Stimulated activated CD4-positive, alpha-beta T cell treated with anti-CD3 and anti-CD28 coated beads, Interleukin-4, amount 100 ng/mL, for 1 hour (primary cell): ENCODE results near the gene WDR1.

Source experiments
- DNase-seq: peaks from one replicate; pipeline ENCODE4 v3.0.0-alpha.2; 2020

The WDR1 gene

DNA sequence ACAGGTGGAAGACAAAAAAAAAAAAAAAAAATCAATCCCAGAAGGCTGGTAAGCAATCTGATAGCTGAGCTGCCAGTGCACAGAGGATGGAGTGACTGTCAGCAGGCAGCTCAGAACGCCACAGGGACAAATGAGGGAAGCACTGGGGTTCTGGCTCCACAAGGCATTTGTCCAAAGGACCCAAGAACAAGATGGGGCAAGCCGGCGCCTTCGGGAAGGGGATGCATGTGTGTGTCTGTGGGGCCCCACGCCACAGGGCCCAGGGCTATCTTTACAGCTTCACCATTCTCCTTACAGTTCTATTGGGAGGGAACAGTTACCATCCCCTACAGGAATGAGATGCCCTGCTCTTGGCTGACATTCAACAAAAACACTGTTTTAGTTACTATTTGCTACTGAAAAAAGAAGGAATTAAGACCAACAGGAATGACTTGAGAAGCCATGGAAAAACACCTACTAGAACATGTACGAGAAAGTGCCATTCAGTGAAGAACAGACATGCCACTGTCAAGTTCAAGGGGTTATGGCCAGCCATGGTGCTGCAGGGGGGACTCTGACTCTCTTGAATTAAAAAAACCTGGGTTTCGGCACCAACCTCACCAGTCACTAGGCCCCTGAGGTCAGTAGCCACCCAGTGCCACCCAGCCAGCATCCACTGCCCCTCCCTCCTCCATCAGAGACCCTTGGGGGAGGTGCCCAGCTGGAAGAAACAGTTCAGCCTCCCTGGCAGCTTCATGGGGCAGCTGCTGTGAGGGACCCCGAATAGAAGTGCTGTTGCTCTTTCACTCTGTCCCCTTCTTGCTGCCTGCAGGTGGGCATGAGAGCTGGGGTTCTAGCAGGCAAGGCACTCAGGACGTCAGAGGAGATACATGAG lies 18.5 kb downstream of the WDR1 start:
- no peak for DNase-seq

DNA sequence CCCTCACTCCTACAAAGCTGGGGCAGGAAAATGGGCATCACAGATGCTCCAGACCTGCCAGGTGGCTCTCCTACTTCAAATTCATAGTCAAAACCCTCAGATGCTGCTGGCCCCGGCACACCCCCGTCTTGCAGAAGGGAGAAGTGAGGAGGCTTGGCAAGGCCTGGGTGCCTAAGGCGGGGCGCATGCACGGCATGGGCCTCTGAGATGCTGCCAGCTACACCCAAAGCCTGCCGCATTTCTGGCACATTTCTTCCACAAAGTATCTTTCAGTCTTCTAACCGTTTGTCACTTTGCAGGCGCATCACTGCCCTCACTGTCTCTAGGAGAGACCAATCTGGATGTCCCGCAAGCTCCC lies 19.6 kb downstream of the WDR1 start:
- DNase-seq, result no peak

GRCh38 chr4:10096201-10096977 lies 20.2 kb downstream of the WDR1 start:
- peak; percentile 80 for DNase-seq

DNA sequence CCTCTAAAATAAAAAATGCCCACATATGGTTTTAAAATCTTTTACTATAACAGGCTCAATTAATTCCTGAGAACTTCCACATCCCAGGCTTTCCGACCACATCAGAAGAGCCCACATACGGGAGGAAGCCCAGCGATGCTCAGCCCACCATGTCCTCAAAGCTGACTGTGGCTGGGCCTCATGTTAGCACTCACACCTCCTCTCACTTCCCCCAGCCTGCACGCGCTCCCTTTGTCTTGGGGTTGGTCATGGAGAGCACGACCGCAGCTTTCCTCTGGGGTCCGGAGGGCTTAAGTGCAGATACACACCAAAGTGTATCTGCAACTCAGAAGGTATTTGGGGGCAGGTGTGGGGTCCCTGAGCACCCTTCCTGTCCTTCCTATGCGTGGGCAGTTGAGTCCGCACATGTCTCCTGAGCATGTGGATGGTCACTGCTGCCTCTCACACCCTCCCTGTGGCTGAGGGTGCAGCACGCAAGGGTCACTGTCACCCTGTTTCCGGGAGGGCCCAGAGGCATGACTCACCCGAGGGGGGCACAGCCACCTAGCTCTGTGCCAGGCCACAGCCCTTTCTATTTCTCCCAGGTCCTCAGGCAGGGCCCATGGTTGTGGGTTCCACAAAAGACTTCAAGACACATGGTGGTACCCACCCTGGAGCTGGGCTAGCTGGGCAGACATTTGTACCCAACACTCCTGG lies 21.2 kb downstream of the WDR1 start:
- no peak for DNase-seq

DNA sequence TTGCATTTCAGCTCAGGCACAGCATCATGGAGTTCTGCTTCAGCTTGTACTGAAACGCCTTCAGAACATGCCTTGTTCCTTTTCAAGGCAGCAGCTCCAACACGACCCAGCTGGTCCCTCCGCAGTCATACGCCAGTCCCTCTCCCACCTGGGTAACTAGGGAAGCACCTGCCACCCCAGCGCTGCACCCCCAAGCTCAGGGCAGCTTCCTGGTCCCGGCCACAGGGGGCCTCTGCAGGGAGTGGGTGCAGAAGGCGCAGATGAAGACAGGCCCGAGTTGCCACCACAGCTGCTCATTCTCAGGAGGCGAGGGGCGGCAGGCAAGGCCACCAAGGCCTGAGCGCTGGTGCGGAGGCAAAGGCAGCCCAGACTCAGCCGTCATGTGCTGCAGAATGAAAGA lies 21.8 kb downstream of the WDR1 start:
- DNase-seq, result no peak

DNA sequence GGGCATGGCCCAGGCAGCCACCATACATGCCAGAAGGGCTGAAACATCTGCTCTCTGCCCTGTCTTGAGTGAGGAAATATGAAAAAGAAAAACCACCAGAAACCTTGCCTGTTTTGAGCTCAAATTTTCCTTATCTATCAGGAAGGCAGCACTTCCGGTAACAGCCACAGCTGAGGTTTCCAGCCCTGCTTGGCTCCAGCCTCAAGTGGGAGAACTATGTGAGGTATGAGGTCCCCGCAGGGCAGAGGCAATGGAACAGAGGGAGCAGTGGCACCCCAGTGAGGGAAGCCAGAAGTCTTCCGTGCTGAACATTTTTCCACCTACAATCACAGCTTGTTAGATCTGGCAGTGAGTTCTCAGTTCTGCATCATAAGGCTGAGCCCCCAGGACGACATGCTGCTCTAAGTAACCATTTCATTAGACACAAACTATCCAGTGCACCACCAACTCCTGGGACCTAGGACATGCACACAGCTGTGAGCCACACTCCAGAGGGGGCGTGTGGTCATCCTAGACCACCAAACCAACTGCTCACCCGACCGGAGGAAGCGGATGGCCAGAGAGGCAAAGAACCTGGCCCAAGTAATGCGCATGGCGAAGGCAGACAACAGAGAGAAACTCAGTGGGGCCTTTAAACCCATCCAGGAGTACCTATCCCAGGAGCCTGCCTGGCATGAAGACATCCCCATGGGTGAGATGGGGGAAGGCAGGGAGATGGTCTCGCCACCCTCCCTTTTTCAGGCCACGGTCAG lies 22.6 kb downstream of the WDR1 start:
- no peak for DNase-seq

- no peak for DNase-seq
These were observed 23.4 kb downstream of the WDR1 start for GRCh38 chr4:10093271-10093621.

- no peak for DNase-seq
These were observed 23.9 kb downstream of the WDR1 start for GRCh38 chr4:10092481-10093270.

- no peak for DNase-seq
These were observed 24.9 kb downstream of the WDR1 start for GRCh38 chr4:10091531-10092181.

DNA sequence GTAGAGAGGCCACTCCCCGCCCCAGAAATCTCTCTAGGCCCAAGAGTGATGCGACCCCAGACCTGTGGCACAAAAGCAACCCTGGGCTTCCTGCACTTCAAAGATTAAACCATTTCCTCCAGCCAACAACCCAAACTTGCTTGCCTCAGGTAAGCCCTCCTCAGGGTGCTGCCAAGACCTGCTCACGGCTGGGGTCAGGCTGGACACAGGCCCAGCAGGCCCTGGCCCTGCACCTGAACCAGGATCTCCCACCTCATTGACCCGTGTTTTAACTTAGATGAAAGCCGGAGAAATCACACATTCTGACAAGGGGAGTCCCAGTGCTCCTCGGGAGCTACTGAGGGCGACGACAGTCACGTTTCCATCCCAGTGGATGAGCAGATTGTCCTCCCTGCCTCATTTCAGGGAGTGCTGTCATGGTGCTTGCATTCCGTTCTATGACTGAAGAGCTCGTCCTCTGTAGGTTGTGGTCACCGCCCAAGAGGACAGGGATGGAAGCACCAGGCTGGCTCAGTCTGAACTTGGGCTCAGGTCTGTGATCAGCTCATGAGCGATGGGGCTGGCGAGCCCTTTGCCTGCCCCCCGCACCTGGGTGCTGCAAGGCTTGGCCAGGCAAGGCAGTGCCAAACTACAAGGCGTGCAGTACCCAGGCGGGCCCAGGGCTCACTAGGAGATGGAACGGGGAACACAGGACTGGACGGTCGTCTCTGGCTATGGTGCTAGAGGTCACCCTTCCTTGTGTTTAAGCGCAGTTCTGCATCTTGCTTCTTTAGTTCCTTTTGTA lies 25.9 kb downstream of the WDR1 start:
- no peak for DNase-seq

GRCh38 chr4:10089346-10089745 lies 27.3 kb downstream of the WDR1 start:
- no peak for DNase-seq

GRCh38 chr4:10088135-10089010 lies 28.2 kb downstream of the WDR1 start:
- no peak for DNase-seq

GRCh38 chr4:10087152-10087791 lies 29.3 kb downstream of the WDR1 start:
- no peak for DNase-seq

- DNase-seq, result no peak
These were observed 30.0 kb downstream of the WDR1 start for GRCh38 chr4:10086506-10087120.

DNA sequence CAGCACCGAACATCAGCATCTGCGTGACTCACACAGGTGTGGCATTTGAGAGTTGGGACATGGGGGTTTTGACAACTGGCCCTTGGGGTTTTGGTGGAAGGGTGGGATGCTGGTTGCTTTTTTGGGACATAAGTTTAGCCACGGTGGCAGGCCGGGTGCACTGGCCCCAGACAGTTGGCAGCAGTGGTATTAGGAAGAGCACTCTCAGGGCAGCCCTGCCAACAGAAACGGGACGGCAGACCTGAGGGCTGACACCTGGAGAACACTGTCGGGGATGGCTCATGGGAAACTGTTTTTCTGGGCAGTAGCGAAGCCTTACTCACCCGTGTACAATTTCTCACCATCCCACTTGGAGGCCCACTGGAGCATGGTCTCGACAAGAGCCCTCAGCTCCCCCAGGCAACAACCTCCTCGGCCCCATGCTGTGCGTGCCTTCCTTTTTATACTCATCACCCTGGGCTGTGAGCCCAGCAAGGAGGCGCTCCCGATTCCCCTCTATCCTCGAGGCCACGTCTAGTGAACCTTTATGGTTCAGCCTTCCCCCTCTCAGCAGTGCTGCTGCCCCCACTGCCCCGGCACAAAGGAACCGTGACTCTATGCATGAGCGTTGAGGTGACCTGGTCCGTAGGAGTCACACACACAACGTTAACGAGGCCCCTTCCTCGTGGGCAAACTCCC lies 30.6 kb downstream of the WDR1 start:
- no peak for DNase-seq

GRCh38 chr4:10085386-10085785 lies 31.2 kb downstream of the WDR1 start:
- DNase-seq, result no peak

GRCh38 chr4:10084651-10085358 lies 31.8 kb downstream of the WDR1 start:
- DNase-seq, result no peak
